ENCODE data around the gene CCDC71L. TPM values are rescaled to one million over a fixed set of nuclear protein-coding genes. Genes with fewer than 3 reads are reported as not detected.

CCDC71L gene
- total and polyA plus RNA-seq, 2 of the 13 experiments (the other 11 are each of a cell fraction or from before 2014, with no cell fraction given), result 0.02 TPM; not detected in 1

GRCh38 chr7:106608661-106609060 lies 52.3 kb downstream of the CCDC71L start:
- H3K27ac ChIP-seq (ENCODE audit: extremely low read length, insufficient read depth, low read length), result no peak overlapping the region
- no peak for TF ChIP-seq ZNF263 (CRISPR knock-in tag; IDR thresholded peaks at IDR 0.05)
- TF ChIP-seq ZBTB44 (CRISPR knock-in tag; IDR thresholded peaks at IDR 0.05), result no peak
- no peak for TF ChIP-seq ZNF703 (CRISPR knock-in tag; IDR thresholded peaks at IDR 0.05; ENCODE audit: borderline replicate concordance)
- TF ChIP-seq BRCA1 (CRISPR knock-in tag; IDR thresholded peaks at IDR 0.05), result no peak
- no peak for TF ChIP-seq ISX (CRISPR knock-in tag; conservative IDR thresholded peaks at IDR 0.05)
- TF ChIP-seq ZNF282 (IDR thresholded peaks at IDR 0.05; ENCODE audit: partially characterized antibody), result no peak
- no peak for TF ChIP-seq ZBTB4 (CRISPR knock-in tag; IDR thresholded peaks at IDR 0.05; ENCODE audit: borderline replicate concordance)
- no peak for TF ChIP-seq GLMP (CRISPR knock-in tag; IDR thresholded peaks at IDR 0.05; ENCODE audit: borderline replicate concordance)
- no peak for TF ChIP-seq HMGXB3 (CRISPR knock-in tag; IDR thresholded peaks at IDR 0.05; ENCODE audit: borderline replicate concordance)
- TF ChIP-seq RFXANK (CRISPR knock-in tag; IDR thresholded peaks at IDR 0.05), result no peak
- no peak for TF ChIP-seq REPIN1 (CRISPR knock-in tag; IDR thresholded peaks at IDR 0.05; ENCODE audit: borderline replicate concordance, low read depth)
- no peak for TF ChIP-seq MBD4 (IDR thresholded peaks at IDR 0.05; ENCODE audit: borderline replicate concordance, low read length)
- no peak for TF ChIP-seq ZNF34 (CRISPR knock-in tag; IDR thresholded peaks at IDR 0.05; ENCODE audit: borderline replicate concordance)
- TF ChIP-seq ZNF788 (CRISPR knock-in tag; IDR thresholded peaks at IDR 0.05; ENCODE audit: borderline replicate concordance), result no peak
- TF ChIP-seq ZNF782 (CRISPR knock-in tag; IDR thresholded peaks at IDR 0.05; ENCODE audit: borderline replicate concordance), result no peak
- TF ChIP-seq NFKBIZ (CRISPR knock-in tag; IDR thresholded peaks at IDR 0.05), result no peak

More at GRCh38 chr7:106608661-106609060, 52.3 kb downstream of the CCDC71L start:
- H3K4me2 ChIP-seq (ENCODE audit: low read depth, low read length), result no peak overlapping the region
- no peak overlapping the region for H2AFZ ChIP-seq (ENCODE audit: low read length)
- in situ Hi-C loops (cut with HindIII; ENCODE audit: extremely low pct_ligation_motif_present, low pct_unique_long_range_greater_than_20kb) (no loop called here), intact Hi-C loops (cut with micrococcal nuclease; ENCODE audit: unreplicated experiment) (no loop called here)
- H3K79me2 ChIP-seq (ENCODE audit: insufficient read depth, low read length), result no peaks in the 10 kb centered on the region
- H3K36me3 ChIP-seq (replicated peaks in 1 of 2; ENCODE audit: control insufficient read depth in 1 of 2, insufficient read depth in 2 of 2, low read length in 2 of 2), result no peaks in the 10 kb centered on the region
- H3K4me3 ChIP-seq (replicated peaks in 1 of 3; ENCODE audit: insufficient read depth in 1 of 3, low read depth in 2 of 3, low read length in 3 of 3), result no peak overlapping the region
- DNase-seq (ENCODE audit: low spot score) (no peak), ATAC-seq (no peak), FAIRE-seq (no peak)
- POLR2A ChIA-PET, result no interaction called here
- BruUV-seq (replicated peaks), result no TSS peak
- CTCF ChIA-PET (ENCODE audit: low intra/inter-chr PET ratio, low total read pairs), result no interaction called here
- no peaks in the 10 kb centered on the region for H3K4me1 ChIP-seq (ENCODE audit: insufficient read depth, low read length)
- H3K9ac ChIP-seq (ENCODE audit: insufficient read depth, low read depth, low read length), result no peak overlapping the region
- 14% methylated on average over 1 of the region's 1 CpG for WGBS (ENCODE audit: low lambda C conversion rate)
- no peaks in the 10 kb centered on the region for H4K20me1 ChIP-seq (ENCODE audit: insufficient read depth, low read length)
- 0 out of 2 replicates have a peak, but pooled peaks cover 6% of the 10 kb centered on the region for H3K9me3 ChIP-seq (ENCODE audit: low read length)
- H3K27me3 ChIP-seq (ENCODE audit: control insufficient read depth in 1 of 2, insufficient read depth in 2 of 2, low read length in 2 of 2), result no peaks in the 10 kb centered on the region; a peak in 1 of 5 replicates

Measured in HepG2 (cell line).